Astrocyte (in vitro differentiated cells and primary cell): ENCODE results near the gene IL27RA. TPM values are rescaled to one million over a fixed set of nuclear protein-coding genes. Genes with fewer than 3 reads are reported as not detected.
A peak's percentile ranks its signal among the peaks of the same experiment; 100 is the strongest.

Experiments used
- DNase-seq: peaks from one replicate; pipeline ENCODE4 v3.0.0-alpha.2; 2010; ENCODE audit warnings: low read depth
- FAIRE-seq: peaks from 2 replicates; lab custom pipeline; 2011; peaks lifted over from hg19 to GRCh38; lab: Jason Lieb, UNC
- H2AFZ ChIP-seq: 2 replicates; pipeline ENCODE4 v1.6.0; 2012; ENCODE audit warnings: low read depth, low read length, inconsistent platforms
- H3K27ac ChIP-seq: 2 replicates; pipeline ENCODE4 v1.5.1; 2011; ENCODE audit warnings: low read depth, low read length, inconsistent platforms
- H3K27me3 ChIP-seq: 2 replicates; pipeline ENCODE4 v1.6.0; 2011; ENCODE audit warnings: low read length, inconsistent platforms; ENCODE audit not compliant: insufficient read depth
- H3K36me3 ChIP-seq: 2 replicates; pipeline ENCODE4 v1.5.1; 2011; ENCODE audit warnings: low read length, inconsistent platforms; ENCODE audit not compliant: insufficient read depth
- H3K4me1 ChIP-seq: 2 replicates; pipeline ENCODE4 v1.5.1; 2011; ENCODE audit warnings: low read length, inconsistent platforms; ENCODE audit not compliant: insufficient read depth
- H3K4me2 ChIP-seq: 2 replicates; pipeline ENCODE4 v1.6.0; 2012; ENCODE audit warnings: low read length, inconsistent platforms
- H3K4me3 ChIP-seq: 2 replicates; pipeline ENCODE4 v1.5.1; 2011; ENCODE audit warnings: low read depth, mild to moderate bottlenecking, low read length, inconsistent platforms; ENCODE audit not compliant: insufficient read depth
- H3K79me2 ChIP-seq: 2 replicates; pipeline ENCODE4 v1.6.0; 2012; ENCODE audit warnings: mild to moderate bottlenecking, low read length, inconsistent platforms; ENCODE audit not compliant: insufficient read depth
- H3K9ac ChIP-seq: 2 replicates; pipeline ENCODE4 v1.6.0; 2012; ENCODE audit warnings: mild to moderate bottlenecking, low read length, inconsistent platforms
- H3K9me3 ChIP-seq: 2 replicates; pipeline ENCODE4 v1.5.1; 2012; ENCODE audit warnings: low read depth, mild to moderate bottlenecking, low read length, inconsistent platforms; ENCODE audit not compliant: insufficient read depth
- H4K20me1 ChIP-seq: 2 replicates; pipeline ENCODE4 v1.6.0; 2012; ENCODE audit warnings: low read length, inconsistent platforms; ENCODE audit not compliant: insufficient read depth
- H3K27ac Mint-ChIP-seq: one replicate; pipeline ENCODE4 v1.8.0; 2021; ENCODE audit warnings: mild to moderate bottlenecking, mixed read lengths; ENCODE audit not compliant: unreplicated experiment
- H3K27me3 Mint-ChIP-seq: one replicate; pipeline ENCODE4 v1.8.0; 2021; ENCODE audit warnings: low read depth, mixed read lengths; ENCODE audit not compliant: unreplicated experiment
- H3K36me3 Mint-ChIP-seq: one replicate; pipeline ENCODE4 v1.8.0; 2021; ENCODE audit warnings: low read depth, mixed read lengths; ENCODE audit not compliant: unreplicated experiment
- H3K4me1 Mint-ChIP-seq: one replicate; pipeline ENCODE4 v1.8.0; 2021; ENCODE audit warnings: low read depth, mixed read lengths; ENCODE audit not compliant: unreplicated experiment
- H3K4me3 Mint-ChIP-seq: one replicate; pipeline ENCODE4 v1.8.0; 2021; ENCODE audit warnings: mild to moderate bottlenecking, moderate library complexity, mixed read lengths; ENCODE audit not compliant: unreplicated experiment
- H3K9me3 Mint-ChIP-seq: one replicate; pipeline ENCODE4 v1.8.0; 2021; ENCODE audit warnings: mild to moderate bottlenecking, mixed read lengths; ENCODE audit not compliant: unreplicated experiment
- CTCF ChIP-seq: IDR thresholded peaks from 2 replicates; pipeline ENCODE4 v1.5.1; 2011; ENCODE audit warnings: low read depth, mild to moderate bottlenecking, inconsistent platforms, low read length, moderate library complexity; ENCODE audit not compliant: insufficient read depth
- EZH2 ChIP-seq: IDR thresholded peaks from 2 replicates; pipeline ENCODE4 v1.6.1; 2012; ENCODE audit warnings: mild to moderate bottlenecking, low read length, inconsistent platforms; ENCODE audit not compliant: insufficient read depth
- total RNA-seq: library from RNA; stranded (reverse); gene quantifications from 2 replicates; pipeline ENCODE4 v1.2.1, GENCODE V29; 2021

The IL27RA gene
- total RNA-seq, 1 donor from 2014 or later: 5.7 TPM

GRCh38 chr19:14003251-14004055 is 28.1 kb upstream of the IL27RA start:
- H3K4me1 Mint-ChIP-seq: peaks cover 14% of the 10 kb centered on the region
- H3K36me3 ChIP-seq: no peaks in the 10 kb centered on the region
- H2AFZ ChIP-seq: no peak overlapping the region
- H3K9ac ChIP-seq: no peak overlapping the region
- H3K4me3 ChIP-seq: no peak overlapping the region
- no peak for DNase-seq
- H3K36me3 Mint-ChIP-seq: peaks cover 12% of the 10 kb centered on the region
- H3K27me3 ChIP-seq: no peaks in the 10 kb centered on the region
- H3K4me3 Mint-ChIP-seq: peak overlapping the region; percentile 20
- H3K4me2 ChIP-seq: no peak overlapping the region
- H3K79me2 ChIP-seq: peaks cover 14% of the 10 kb centered on the region
- peaks cover 19% of the 10 kb centered on the region for H4K20me1 ChIP-seq
- peak overlapping the region; percentile 41 for H3K27ac Mint-ChIP-seq
- no peak for FAIRE-seq
- H3K27me3 Mint-ChIP-seq: no peaks in the 10 kb centered on the region
- H3K4me1 ChIP-seq: peaks cover 4% of the 10 kb centered on the region
- H3K9me3 ChIP-seq: peaks cover 7% of the 10 kb centered on the region
- H3K9me3 Mint-ChIP-seq: no peaks in the 10 kb centered on the region
- no peak overlapping the region for H3K27ac ChIP-seq
- TF ChIP-seq EZH2 (no peak), CTCF (no peak)

GRCh38 chr19:14004619-14005348 is 26.8 kb upstream of the IL27RA start:
- Histone ChIP-seq H3K36me3 (no peaks in the 10 kb centered on the region), H3K27me3 (no peaks in the 10 kb centered on the region), H3K79me2 (peaks cover 11% of the 10 kb centered on the region), H3K9ac (no peak overlapping the region), H3K9me3 (no peaks in the 10 kb centered on the region), H3K27ac (no peak overlapping the region), H2AFZ (no peak overlapping the region), H3K4me2 (peak overlapping the region; percentile 89), H4K20me1 (peaks cover 16% of the 10 kb centered on the region), H3K4me1 (peaks cover 4% of the 10 kb centered on the region), H3K4me3 (peak overlapping the region; percentile 48)
- Mint-ChIP-seq H3K9me3 (no peaks in the 10 kb centered on the region), H3K27ac (peak overlapping the region; percentile 91), H3K4me1 (peaks cover 14% of the 10 kb centered on the region), H3K36me3 (peaks cover 5% of the 10 kb centered on the region), H3K27me3 (no peaks in the 10 kb centered on the region), H3K4me3 (peak overlapping the region; percentile 81)
- FAIRE-seq (no peak), DNase-seq (no peak)
- TF ChIP-seq EZH2 (no peak), CTCF (no peak)
